HG03045 (cell line): ENCODE results near the gene STYXL2.

ENCODE experiments used
- ATAC-seq: cut with Tn5 transposase; IDR thresholded peaks from one replicate; pipeline ENCODE4 v1.9.1; 2021; ENCODE audit warnings: mild to moderate bottlenecking, moderate library complexity; ENCODE audit not compliant: unreplicated experiment

Gene STYXL2

GRCh38 chr1:167105271-167106118 lies 11.6 kb downstream of the STYXL2 start:
- no peak for ATAC-seq

- no peak for ATAC-seq
These were observed 12.2 kb downstream of the STYXL2 start for GRCh38 chr1:167106119-167106461.

DNA sequence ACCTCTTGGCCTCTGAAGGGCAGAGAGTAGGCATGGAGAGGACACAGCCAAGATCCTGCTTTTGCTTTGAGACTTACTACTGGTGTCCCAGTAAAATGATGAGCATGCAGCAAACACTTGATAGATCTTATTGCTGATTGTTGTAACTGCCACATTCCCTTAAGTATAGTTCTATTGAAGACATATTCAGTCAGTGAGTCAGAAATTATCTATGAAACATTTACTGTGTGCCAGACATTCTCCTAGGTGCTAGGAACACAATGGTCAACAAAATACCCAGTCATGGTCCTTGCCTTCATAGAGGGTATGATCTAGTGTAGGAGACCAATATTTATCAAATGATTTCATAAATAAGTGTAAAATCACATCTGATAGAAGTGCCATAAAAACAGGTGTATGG lies 13.6 kb downstream of the STYXL2 start:
- no peak for ATAC-seq

GRCh38 chr1:167109125-167109524 lies 15.2 kb downstream of the STYXL2 start:
- ATAC-seq, result no peak

GRCh38 chr1:167110586-167110985 lies 16.7 kb downstream of the STYXL2 start:
- ATAC-seq, result no peak

GRCh38 chr1:167111868-167112709 lies 18.2 kb downstream of the STYXL2 start:
- ATAC-seq, result no peak

- no peak for ATAC-seq
These were observed 20.9 kb downstream of the STYXL2 start for GRCh38 chr1:167114725-167115124.

GRCh38 chr1:167115655-167116054 lies 21.8 kb downstream of the STYXL2 start:
- ATAC-seq, result no peak

GRCh38 chr1:167116174-167116573 lies 22.3 kb downstream of the STYXL2 start:
- ATAC-seq, result no peak

DNA sequence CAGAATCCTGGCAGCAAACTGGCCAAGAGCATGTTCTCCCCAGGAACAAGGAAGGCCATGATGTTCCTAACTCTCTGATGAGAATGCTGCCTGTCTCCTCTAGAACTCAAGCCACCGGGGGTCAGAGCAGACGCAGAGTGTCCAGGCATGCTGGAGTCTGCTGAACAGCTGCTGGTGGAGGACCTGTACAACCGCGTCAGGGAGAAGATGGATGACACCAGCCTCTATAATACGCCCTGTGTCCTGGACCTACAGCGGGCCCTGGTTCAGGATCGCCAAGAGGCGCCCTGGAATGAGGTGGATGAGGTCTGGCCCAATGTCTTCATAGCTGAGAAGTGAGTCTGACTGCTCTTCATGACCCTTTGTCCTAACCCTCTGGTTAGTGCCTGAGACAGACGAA lies 23.4 kb downstream of the STYXL2 start:
- no peak for ATAC-seq

- no peak for ATAC-seq
These were observed 24.3 kb downstream of the STYXL2 start for GRCh38 chr1:167118188-167118587.

GRCh38 chr1:167119696-167120095 lies 25.8 kb downstream of the STYXL2 start:
- no peak for ATAC-seq

GRCh38 chr1:167120899-167121298 lies 27.0 kb downstream of the STYXL2 start:
- no peak for ATAC-seq

- no peak for ATAC-seq
These were observed 27.7 kb downstream of the STYXL2 start for GRCh38 chr1:167121375-167122120.

- ATAC-seq, result no peak
These were observed 28.2 kb downstream of the STYXL2 start for GRCh38 chr1:167122121-167122480.

GRCh38 chr1:167122568-167122967 lies 28.7 kb downstream of the STYXL2 start:
- no peak for ATAC-seq

DNA sequence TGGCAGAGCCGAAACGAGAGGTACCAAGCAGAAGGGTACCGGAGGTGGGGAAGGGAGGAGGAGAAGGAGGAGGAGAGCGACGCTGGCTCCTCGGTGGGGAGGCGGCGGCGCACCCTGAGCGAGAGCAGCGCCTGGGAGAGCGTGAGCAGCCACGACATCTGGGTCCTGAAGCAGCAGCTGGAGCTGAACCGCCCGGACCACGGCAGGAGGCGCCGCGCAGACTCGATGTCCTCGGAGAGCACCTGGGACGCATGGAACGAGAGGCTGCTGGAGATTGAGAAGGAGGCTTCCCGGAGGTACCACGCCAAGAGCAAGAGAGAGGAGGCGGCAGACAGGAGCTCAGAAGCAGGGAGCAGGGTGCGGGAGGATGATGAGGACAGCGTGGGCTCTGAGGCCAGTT lies 32.4 kb downstream of the STYXL2 start:
- ATAC-seq, result no peak

DNA sequence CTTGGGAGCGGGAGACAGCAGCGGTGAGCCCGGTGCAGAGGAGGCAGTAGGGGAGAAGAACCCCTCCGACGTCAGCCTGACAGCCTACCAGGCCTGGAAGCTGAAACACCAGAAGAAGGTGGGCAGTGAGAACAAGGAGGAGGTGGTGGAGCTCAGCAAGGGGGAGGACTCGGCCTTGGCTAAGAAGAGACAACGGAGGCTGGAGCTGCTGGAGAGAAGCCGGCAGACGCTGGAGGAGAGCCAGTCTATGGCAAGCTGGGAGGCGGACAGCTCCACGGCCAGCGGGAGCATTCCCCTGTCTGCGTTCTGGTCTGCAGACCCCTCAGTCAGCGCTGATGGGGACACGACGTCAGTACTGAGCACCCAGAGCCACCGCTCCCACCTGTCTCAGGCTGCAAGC lies 32.9 kb downstream of the STYXL2 start:
- no peak for ATAC-seq

DNA sequence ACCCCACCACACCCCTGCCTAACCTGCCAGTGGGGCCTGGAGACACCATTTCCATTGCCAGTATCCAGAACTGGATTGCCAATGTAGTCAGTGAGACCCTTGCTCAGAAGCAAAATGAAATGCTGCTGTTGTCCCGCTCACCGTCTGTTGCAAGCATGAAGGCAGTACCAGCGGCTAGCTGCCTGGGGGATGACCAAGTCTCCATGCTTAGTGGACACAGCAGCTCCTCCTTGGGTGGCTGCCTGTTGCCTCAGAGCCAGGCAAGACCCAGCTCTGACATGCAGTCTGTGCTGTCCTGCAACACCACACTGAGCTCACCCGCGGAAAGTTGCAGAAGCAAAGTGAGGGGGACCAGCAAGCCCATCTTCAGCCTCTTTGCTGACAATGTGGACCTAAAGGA lies 33.4 kb downstream of the STYXL2 start:
- ATAC-seq, result no peak

GRCh38 chr1:167127661-167128060 lies 33.8 kb downstream of the STYXL2 start:
- no peak for ATAC-seq
